ENCODE data around the gene DCTN2.
"Not testable (repeated sequence)": the region's sequence is repeated elsewhere in the genome, so short reads cannot be mapped to it uniquely, and the experiment has no call there.

Gene DCTN2

GRCh38 chr12:57517187-57517586, 29.8 kb downstream of the DCTN2 start:
- DNase-seq (ENCODE audit: low spot score) (no peak), FAIRE-seq (no peak)

- no peak for DNase-seq (ENCODE audit: low spot score)
- FAIRE-seq: no peak
These were observed 30.3 kb downstream of the DCTN2 start for GRCh38 chr12:57516617-57517153.

GRCh38 chr12:57515934-57516541, 31.0 kb downstream of the DCTN2 start:
- DNase-seq (ENCODE audit: low spot score): no peak
- FAIRE-seq: no peak

- DNase-seq (ENCODE audit: low spot score) (no peak), FAIRE-seq (no peak)
These were observed 31.5 kb downstream of the DCTN2 start for GRCh38 chr12:57515408-57515933.

GRCh38 chr12:57514720-57515407, 32.1 kb downstream of the DCTN2 start:
- FAIRE-seq (no peak), DNase-seq (ENCODE audit: low spot score) (no peak)

- not testable (repeated sequence) for FAIRE-seq; DNase-seq (ENCODE audit: low spot score)
These were observed 32.7 kb downstream of the DCTN2 start for GRCh38 chr12:57514246-57514645.

GRCh38 chr12:57513677-57514076, 33.3 kb downstream of the DCTN2 start:
- not testable (repeated sequence) for FAIRE-seq; DNase-seq (ENCODE audit: low spot score)

GRCh38 chr12:57513266-57513665, 33.7 kb downstream of the DCTN2 start:
- DNase-seq (ENCODE audit: low spot score): no peak
- FAIRE-seq: no peak

- DNase-seq (ENCODE audit: low spot score) (no peak), FAIRE-seq (no peak)
These were observed 34.3 kb downstream of the DCTN2 start for GRCh38 chr12:57512665-57513064.

- DNase-seq (ENCODE audit: low spot score) (no peak), FAIRE-seq (no peak)
These were observed 35.2 kb downstream of the DCTN2 start for GRCh38 chr12:57511588-57512325.

- no peak for DNase-seq (ENCODE audit: low spot score)
- FAIRE-seq: no peak
These were observed 35.8 kb downstream of the DCTN2 start for GRCh38 chr12:57511161-57511560.

GRCh38 chr12:57507796-57508195, 39.2 kb downstream of the DCTN2 start:
- not testable (repeated sequence) for DNase-seq (ENCODE audit: low spot score); FAIRE-seq

- DNase-seq (ENCODE audit: low spot score); FAIRE-seq: not testable (repeated sequence)
These were observed 40.5 kb downstream of the DCTN2 start for GRCh38 chr12:57506541-57506940.

- DNase-seq (ENCODE audit: low spot score); FAIRE-seq: not testable (repeated sequence)
These were observed 44.6 kb downstream of the DCTN2 start for GRCh38 chr12:57502311-57502969.

- no peak for FAIRE-seq
- DNase-seq (ENCODE audit: low spot score): no peak
These were observed 46.8 kb downstream of the DCTN2 start for GRCh38 chr12:57500213-57500612.

GRCh38 chr12:57498571-57498970, 48.4 kb downstream of the DCTN2 start:
- FAIRE-seq (no peak), DNase-seq (ENCODE audit: low spot score) (no peak)

GRCh38 chr12:57498132-57498502, 48.9 kb downstream of the DCTN2 start:
- no peak for FAIRE-seq
- no peak for DNase-seq (ENCODE audit: low spot score)

GRCh38 chr12:57497223-57498131, 49.5 kb downstream of the DCTN2 start:
- no peak for FAIRE-seq

GRCh38 chr12:57496822-57497221, 50.2 kb downstream of the DCTN2 start:
- DNase-seq (ENCODE audit: low spot score) (no peak), FAIRE-seq (no peak)

More at GRCh38 chr12:57497223-57498131, 49.5 kb downstream of the DCTN2 start:
- DNase-seq (ENCODE audit: low spot score): no peak

- FAIRE-seq; DNase-seq (ENCODE audit: low spot score): not testable (repeated sequence)
These were observed 51.8 kb downstream of the DCTN2 start for GRCh38 chr12:57495051-57495701.

Measured in urothelium cell line (cell line).